NCI-H2029 (cell line): Measurements from ENCODE around the gene SCG5.
A peak's percentile ranks its signal among the peaks of the same experiment; 100 is the strongest.
"Not testable (repeated sequence)": the region's sequence is repeated elsewhere in the genome, so short reads cannot be mapped to it uniquely, and the experiment has no call there.

Experiments
- DNase-seq: peaks from one replicate; lab custom pipeline; 2025; lab: John Stamatoyannopoulos, UW

SCG5 gene

GRCh38 chr15:32641517-32642059 is at the start of gene SCG5:
Gene SCG5, plus strand, starts transcription at chr15:32641710. Its CDS starts 1,883 bp downstream, at chr15:32643593.
- peak; percentile 68 for DNase-seq

GRCh38 chr15:32593151-32593550 is 48.4 kb upstream of the SCG5 start, which contains the start of gene GOLGA8N:
Gene GOLGA8N, plus strand, starts transcription at chr15:32593456.
- not testable (repeated sequence) for DNase-seq

- DNase-seq = not testable (repeated sequence)
Measured at GRCh38 chr15:32609518-32609917, 32.0 kb upstream of the SCG5 start.

GRCh38 chr15:32610719-32611118 is 30.8 kb upstream of the SCG5 start:
- not testable (repeated sequence) for DNase-seq

- not testable (repeated sequence) for DNase-seq
Measured at GRCh38 chr15:32614712-32615050, 26.8 kb upstream of the SCG5 start.

GRCh38 chr15:32615051-32615870 is 26.2 kb upstream of the SCG5 start, which contains the start of gene ARHGAP11A:
Gene ARHGAP11A, plus strand, starts transcription at chr15:32615504. Its CDS starts 708 bp downstream, at chr15:32616212.
- not testable (repeated sequence) for DNase-seq

GRCh38 chr15:32615871-32616426 is 25.6 kb upstream of the SCG5 start:
- not testable (repeated sequence) for DNase-seq

GRCh38 chr15:32636410-32636809 is 5.1 kb upstream of the SCG5 start:
- DNase-seq = no peak

GRCh38 chr15:32636908-32637567 is 4.5 kb upstream of the SCG5 start:
- DNase-seq = no peak

- no peak for DNase-seq
Measured at GRCh38 chr15:32637704-32638103, 3.8 kb upstream of the SCG5 start.

GRCh38 chr15:32642667-32643435 is 1.3 kb downstream of the SCG5 start:
- no peak for DNase-seq

GRCh38 chr15:32643907-32644445 is 2.5 kb downstream of the SCG5 start:
- no peak for DNase-seq

- peak; percentile 33 for DNase-seq
Measured at GRCh38 chr15:32646291-32646690, 4.8 kb downstream of the SCG5 start.

- no peak for DNase-seq
Measured at GRCh38 chr15:32649342-32649741, 7.8 kb downstream of the SCG5 start.

- no peak for DNase-seq
Measured at GRCh38 chr15:32651229-32651837, 9.8 kb downstream of the SCG5 start.

- no peak for DNase-seq
Measured at GRCh38 chr15:32652178-32652577, 10.7 kb downstream of the SCG5 start.

- no peak for DNase-seq
Measured at GRCh38 chr15:32656091-32656490, 14.6 kb downstream of the SCG5 start.

GRCh38 chr15:32656496-32656895 is 15.0 kb downstream of the SCG5 start:
- DNase-seq = no peak

- DNase-seq = peak; percentile 50
Measured at GRCh38 chr15:32657198-32657883, 15.8 kb downstream of the SCG5 start.

GRCh38 chr15:32657941-32658340 is 16.4 kb downstream of the SCG5 start:
- no peak for DNase-seq
